Activated T-cell treated with anti-CD3 and anti-CD28 coated beads for 1 hour (primary cell): ENCODE results near the gene KIF4B.
"Not testable (repeated sequence)": the region's sequence is repeated elsewhere in the genome, so short reads cannot be mapped to it uniquely, and the experiment has no call there.

Source experiments
- DNase-seq: peaks from one replicate; pipeline ENCODE4 v3.0.0-alpha.2; 2020; ENCODE audit warnings: low read depth

The KIF4B gene

GRCh38 chr5:155013526-155013925, at the start of gene KIF4B:
Gene KIF4B (plus strand): TSS chr5:155013755. CDS start chr5:155013860, 105 bp downstream.
- no peak for DNase-seq

GRCh38 chr5:154966081-154966841, 47.3 kb upstream of the KIF4B start:
- DNase-seq, result no peak

GRCh38 chr5:154966874-154967273, 46.7 kb upstream of the KIF4B start:
- no peak for DNase-seq

- DNase-seq, result no peak
Measured at GRCh38 chr5:154967421-154968024, 46.0 kb upstream of the KIF4B start.

GRCh38 chr5:154968953-154969352, 44.6 kb upstream of the KIF4B start:
- DNase-seq, result no peak

- DNase-seq, result no peak
Measured at GRCh38 chr5:154970759-154971158, 42.8 kb upstream of the KIF4B start.

GRCh38 chr5:154971501-154971900, 42.1 kb upstream of the KIF4B start:
- DNase-seq, result no peak

- DNase-seq, result no peak
Measured at GRCh38 chr5:154972476-154973080, 41.0 kb upstream of the KIF4B start.

GRCh38 chr5:154976082-154976481, 37.5 kb upstream of the KIF4B start:
- DNase-seq, result not testable (repeated sequence)

GRCh38 chr5:154977409-154977808, 36.1 kb upstream of the KIF4B start:
- DNase-seq, result no peak

- DNase-seq, result not testable (repeated sequence)
Measured at GRCh38 chr5:154978294-154978693, 35.3 kb upstream of the KIF4B start.

- no peak for DNase-seq
Measured at GRCh38 chr5:154984946-154985516, 28.5 kb upstream of the KIF4B start.

- no peak for DNase-seq
Measured at GRCh38 chr5:154986151-154986550, 27.4 kb upstream of the KIF4B start.

GRCh38 chr5:154989626-154990025, 23.9 kb upstream of the KIF4B start:
- DNase-seq, result no peak

GRCh38 chr5:154993461-154993860, 20.1 kb upstream of the KIF4B start:
- no peak for DNase-seq

- no peak for DNase-seq
Measured at GRCh38 chr5:154995679-154996078, 17.9 kb upstream of the KIF4B start.

- no peak for DNase-seq
Measured at GRCh38 chr5:154997746-154998145, 15.8 kb upstream of the KIF4B start.

- DNase-seq, result no peak
Measured at GRCh38 chr5:154999865-155000264, 13.7 kb upstream of the KIF4B start.

- DNase-seq, result no peak
Measured at GRCh38 chr5:155001523-155001922, 12.0 kb upstream of the KIF4B start.

GRCh38 chr5:155002722-155003121, 10.8 kb upstream of the KIF4B start:
- not testable (repeated sequence) for DNase-seq

- no peak for DNase-seq
Measured at GRCh38 chr5:155004138-155004744, 9.3 kb upstream of the KIF4B start.

GRCh38 chr5:155006265-155006664, 7.3 kb upstream of the KIF4B start:
- not testable (repeated sequence) for DNase-seq
